Stromal cell of bone marrow (primary cell): ENCODE data around the gene PRAC2.

Experiments
- DNase-seq: peaks from one replicate; pipeline ENCODE4 v3.0.0-alpha.2; 2012; ENCODE audit warnings: low read depth

The PRAC2 gene

GRCh38 chr17:48720266-48721008 is 2.5 kb upstream of the PRAC2 start:
- no peak for DNase-seq

GRCh38 chr17:48721009-48721402 is 2.0 kb upstream of the PRAC2 start:
- DNase-seq, result no peak

DNA sequence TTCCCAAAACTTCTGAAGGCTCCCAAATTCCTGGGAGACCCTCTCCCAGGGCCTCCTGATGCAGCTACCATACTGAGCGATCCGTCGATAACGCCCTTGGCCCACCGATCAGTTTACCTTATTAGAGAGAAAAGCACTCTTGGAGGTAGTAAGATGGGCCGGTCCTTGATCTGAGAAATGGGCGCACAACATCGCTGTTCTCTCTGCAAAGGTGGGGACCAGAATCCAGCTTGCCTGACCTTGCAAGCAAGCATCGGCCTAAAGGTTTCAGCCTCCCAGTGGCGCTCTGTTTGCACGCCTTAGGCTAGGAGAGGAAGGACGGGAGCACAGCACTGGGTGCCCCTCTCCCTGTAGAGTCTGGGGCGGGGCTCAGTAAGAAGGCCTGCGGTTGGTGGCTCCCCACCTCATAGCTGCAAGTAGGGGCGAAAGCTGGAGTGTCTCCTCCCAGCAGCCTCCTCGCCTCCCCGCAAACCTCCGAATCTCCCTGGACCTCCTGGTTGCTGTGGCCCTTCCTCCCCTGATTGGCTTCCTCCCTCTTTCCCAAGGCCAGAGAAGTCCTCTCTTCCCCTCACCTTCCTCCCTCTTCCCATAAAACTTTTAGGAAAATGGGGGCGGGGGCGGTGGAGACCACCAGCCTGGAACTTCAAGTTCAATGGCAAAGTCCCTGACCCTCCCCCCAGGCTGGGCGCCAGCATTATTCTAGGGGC is 631 bp upstream of the PRAC2 start, which contains the start of gene PRAC1:
Gene PRAC1 (minus strand): TSS at position 318 of the 707 bp plus-strand sequence. CDS start 126 bp downstream, at position 192.
- DNase-seq, result no peak

- no peak for DNase-seq
Observed at GRCh38 chr17:48723423-48724250, 652 bp downstream of the PRAC2 start.

DNA sequence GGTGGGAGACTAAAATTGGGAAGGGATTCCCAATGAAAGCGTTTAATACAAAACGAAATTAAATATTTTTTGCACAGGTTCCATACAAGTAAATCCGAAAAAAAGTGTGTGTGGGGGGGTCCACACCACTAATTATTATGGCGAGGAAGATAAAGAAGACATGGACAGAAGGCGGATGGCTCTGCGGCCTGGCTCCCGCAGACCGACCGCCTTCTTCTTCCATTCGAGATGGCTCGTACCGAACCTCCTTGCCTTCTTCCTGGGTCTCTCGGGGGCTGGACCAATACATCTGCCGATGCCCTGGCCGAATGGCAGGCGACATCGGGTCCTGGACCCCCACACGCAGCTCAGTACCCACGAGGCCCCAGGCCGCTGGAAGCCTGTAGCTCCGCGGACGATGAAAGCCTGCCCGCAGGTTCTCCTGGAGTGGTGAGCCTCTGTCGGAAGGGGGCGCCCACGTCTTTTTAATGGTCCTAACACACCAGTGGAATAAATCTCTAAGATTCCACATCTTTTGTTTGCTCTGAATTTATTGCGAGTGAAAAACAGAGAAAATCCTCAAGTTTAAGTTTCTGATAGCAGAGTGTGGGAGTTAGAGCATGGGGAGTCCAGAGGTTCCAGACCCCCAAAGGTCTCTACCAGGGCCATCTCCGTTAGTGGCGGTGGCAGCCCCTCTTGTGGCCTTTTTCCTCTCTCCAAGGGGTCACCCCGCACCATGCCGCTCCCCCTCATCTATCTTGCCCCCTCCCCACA is 1.4 kb downstream of the PRAC2 start:
- DNase-seq, result peak; percentile 60

DNA sequence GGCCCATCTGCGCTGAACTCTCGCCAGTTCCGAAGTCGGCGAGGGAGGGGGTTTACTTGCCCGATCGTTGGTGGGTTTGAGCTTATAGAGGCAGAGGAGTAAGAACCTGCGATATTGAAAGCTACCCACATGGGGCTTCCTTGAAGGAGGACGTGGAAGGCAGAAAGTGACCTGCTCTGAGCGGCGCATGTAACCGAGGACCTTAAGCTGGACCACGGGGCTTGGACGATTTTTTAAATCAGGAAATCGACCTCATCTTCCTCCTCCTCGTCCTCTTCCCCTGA is 2.0 kb downstream of the PRAC2 start:
- DNase-seq, result no peak

- no peak for DNase-seq
Observed at GRCh38 chr17:48725288-48726064, 2.5 kb downstream of the PRAC2 start.

DNA sequence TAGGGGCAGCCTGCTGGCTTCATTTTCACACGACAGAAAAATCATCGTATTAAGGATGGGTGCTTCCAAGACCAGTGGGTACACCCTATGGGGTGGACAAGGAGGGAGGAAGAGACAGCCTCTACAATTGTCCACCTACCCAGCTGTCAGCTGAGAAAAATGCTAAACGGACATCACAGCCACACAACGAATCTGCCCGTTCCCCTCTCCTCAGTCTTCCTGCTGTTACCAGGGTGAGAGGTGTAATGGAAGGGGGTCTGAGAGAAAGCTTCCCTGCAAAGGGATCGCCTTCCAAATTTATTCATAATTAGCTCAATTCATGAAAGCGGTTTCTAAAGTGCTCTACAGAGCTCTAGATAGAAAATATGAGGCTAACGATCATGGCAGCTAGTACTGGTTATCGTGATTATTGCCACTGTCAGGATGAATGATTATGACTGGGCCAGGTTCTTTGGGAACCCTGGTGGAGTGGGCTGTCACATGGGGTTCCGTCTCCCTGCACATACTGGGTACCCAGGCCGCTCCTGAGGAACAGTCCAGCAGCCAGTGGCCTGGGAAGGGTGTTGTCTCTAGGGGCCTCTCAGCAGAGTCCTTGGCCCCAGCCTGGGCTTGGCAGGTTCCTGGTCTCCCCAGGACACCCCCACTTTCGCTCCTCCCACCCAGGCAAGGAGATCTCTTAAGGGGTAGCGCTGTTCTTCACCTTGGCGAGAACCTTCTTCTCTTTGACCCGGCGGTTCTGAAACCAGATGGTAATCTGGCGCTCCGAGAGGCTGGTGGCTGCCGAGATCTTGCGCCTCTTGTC is 3.3 kb downstream of the PRAC2 start:
- no peak for DNase-seq

DNA sequence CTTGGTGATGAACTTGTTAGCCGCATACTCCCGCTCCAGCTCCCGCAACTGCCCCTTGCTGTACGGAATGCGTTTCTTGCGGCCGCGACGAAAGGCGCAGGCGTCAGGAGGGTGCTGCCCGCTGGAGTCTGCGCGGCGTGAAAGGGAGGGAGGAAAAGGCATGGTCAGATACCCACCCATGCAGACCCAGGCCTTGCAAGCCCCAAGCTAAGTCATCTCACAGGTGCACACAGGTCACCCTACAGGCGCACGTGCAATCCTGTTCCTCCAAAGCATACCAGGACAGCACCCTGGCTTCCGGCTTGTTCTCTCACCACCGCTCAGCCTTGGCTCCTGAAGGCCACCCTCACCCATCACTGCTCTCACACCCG is 3.9 kb downstream of the PRAC2 start:
- DNase-seq, result no peak

- no peak for DNase-seq
Observed at GRCh38 chr17:48727415-48728175, 4.6 kb downstream of the PRAC2 start.

GRCh38 chr17:48728232-48729231 is 5.5 kb downstream of the PRAC2 start, which contains the start of gene HOXB13:
Gene HOXB13 (minus strand): TSS chr17:48728750. CDS start chr17:48728593, 157 bp downstream.
- DNase-seq, result peak; percentile 6

GRCh38 chr17:48729335-48730239 is 6.6 kb downstream of the PRAC2 start:
- no peak for DNase-seq

DNA sequence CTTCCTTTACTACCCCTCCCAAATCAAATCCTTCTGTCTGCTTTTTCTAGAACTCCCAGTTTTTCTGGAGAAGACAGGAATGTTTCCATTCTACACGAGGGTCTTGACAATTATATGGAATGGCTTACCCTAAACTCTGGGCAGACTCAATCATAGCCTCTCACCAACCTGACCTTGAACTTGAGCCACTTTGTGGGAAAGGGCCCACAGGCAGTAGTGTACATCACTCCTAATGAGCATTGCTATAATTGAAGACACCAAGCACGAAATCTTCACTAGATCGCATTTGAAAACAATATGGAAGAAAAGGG is 7.2 kb downstream of the PRAC2 start:
- no peak for DNase-seq

GRCh38 chr17:48731355-48731754 is 8.4 kb downstream of the PRAC2 start:
- DNase-seq, result no peak

DNA sequence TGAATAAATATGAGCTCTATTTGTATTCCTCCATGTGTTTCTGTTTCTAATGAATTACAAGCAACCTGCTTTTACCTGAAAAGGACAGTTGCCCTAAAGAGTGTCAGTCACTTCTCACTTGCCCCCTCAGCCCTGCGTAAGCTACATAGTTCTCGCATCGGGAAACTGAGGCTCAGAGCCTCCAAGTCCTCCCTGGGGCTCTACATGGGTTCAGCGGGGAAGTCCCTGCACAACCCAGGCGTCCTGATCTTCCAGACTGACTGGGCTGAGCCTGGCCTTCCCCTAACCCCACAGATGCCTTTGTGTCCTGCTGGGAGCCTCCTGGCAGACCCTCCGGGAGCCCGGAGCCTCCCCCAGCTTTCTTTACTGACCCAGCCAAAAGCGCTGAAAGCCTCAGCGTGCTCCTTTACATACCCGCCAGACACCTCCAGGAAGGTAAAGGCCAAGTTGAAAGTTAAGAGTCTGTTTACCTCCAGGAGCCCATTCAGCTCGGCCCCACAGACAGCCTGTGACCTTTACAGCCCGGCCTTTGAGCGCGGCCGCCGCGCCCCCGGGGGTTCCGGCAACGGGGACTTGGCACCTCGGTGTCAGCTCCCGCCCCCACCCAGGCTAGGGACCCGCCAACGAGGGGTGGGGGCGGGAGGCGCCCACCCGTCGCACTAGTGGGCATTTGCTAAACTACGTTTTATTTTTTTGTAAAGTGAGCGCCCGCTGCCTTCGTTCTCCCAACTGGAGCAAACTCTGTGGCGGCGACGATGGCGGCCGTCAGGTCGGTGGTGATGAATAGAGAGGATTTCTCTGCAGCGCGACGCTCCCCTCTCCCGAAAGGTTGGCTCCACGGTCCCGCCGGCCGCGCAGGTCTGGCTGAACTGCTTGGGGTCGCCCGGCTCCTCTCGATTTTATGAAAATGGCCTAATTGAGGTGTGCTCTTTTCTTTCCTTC is 10.0 kb downstream of the PRAC2 start:
- no peak for DNase-seq

- DNase-seq, result no peak
Observed at GRCh38 chr17:48733632-48734328, 10.8 kb downstream of the PRAC2 start.
